ENCODE measurements around the gene HAX1.

- TF ChIP-seq ISL1 (CRISPR knock-in tag; IDR thresholded peaks at IDR 0.05) (no peak), POU6F1 (CRISPR knock-in tag; IDR thresholded peaks at IDR 0.05; ENCODE audit: borderline replicate concordance, low read depth) (no peak), RARB (CRISPR knock-in tag; IDR thresholded peaks at IDR 0.05) (no peak), TCF4 (CRISPR knock-in tag; IDR thresholded peaks at IDR 0.05; ENCODE audit: borderline replicate concordance) (no peak), TSHZ2 (CRISPR knock-in tag; IDR thresholded peaks at IDR 0.05) (no peak), ZNF70 (CRISPR knock-in tag; IDR thresholded peaks at IDR 0.05) (no peak), ESRRG (CRISPR knock-in tag; IDR thresholded peaks at IDR 0.05) (no peak), ARNTL (CRISPR knock-in tag; IDR thresholded peaks at IDR 0.05; ENCODE audit: borderline replicate concordance, low read depth) (no peak)
- TF ChIP-seq, protein P1, sequence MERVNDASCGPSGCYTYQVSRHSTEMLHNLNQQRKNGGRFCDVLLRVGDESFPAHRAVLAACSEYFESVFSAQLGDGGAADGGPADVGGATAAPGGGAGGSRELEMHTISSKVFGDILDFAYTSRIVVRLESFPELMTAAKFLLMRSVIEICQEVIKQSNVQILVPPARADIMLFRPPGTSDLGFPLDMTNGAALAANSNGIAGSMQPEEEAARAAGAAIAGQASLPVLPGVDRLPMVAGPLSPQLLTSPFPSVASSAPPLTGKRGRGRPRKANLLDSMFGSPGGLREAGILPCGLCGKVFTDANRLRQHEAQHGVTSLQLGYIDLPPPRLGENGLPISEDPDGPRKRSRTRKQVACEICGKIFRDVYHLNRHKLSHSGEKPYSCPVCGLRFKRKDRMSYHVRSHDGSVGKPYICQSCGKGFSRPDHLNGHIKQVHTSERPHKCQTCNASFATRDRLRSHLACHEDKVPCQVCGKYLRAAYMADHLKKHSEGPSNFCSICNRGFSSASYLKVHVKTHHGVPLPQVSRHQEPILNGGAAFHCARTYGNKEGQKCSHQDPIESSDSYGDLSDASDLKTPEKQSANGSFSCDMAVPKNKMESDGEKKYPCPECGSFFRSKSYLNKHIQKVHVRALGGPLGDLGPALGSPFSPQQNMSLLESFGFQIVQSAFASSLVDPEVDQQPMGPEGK (CRISPR knock-in tag; IDR thresholded peaks at IDR 0.05; ENCODE audit: borderline replicate concordance): no peak
Observed at GRCh38 chr1:154270833-154271232, 1.6 kb upstream of the HAX1 start.

Measured in SK-N-SH treated with all-trans-retinoic acid at 6 μM for 48 hours (cell line).